Tongue (tissue), 2 donors: Measurements from ENCODE around the gene DNAJB2. TPM values are rescaled to one million over a fixed set of nuclear protein-coding genes. Genes with fewer than 3 reads are reported as not detected.
A peak's percentile ranks its signal among the peaks of the same experiment; 100 is the strongest.

Source experiments
- DNase-seq: peaks from one replicate; pipeline ENCODE4 v3.0.0-alpha.2; 2015
- total RNA-seq: library from RNA; depleted of rRNA; stranded (reverse); fragments of >200 nt; gene quantifications from one replicate; pipeline ENCODE4 v1.2.3, GENCODE V29; 2014

DNAJB2 gene
- 96.5 TPM for total RNA-seq

GRCh38 chr2:219279151-219279915 lies at the start of gene DNAJB2:
Gene DNAJB2 (plus strand): TSS chr2:219279366. CDS start chr2:219279834, 468 bp downstream.
- peak; percentile 99 for DNase-seq

DNA sequence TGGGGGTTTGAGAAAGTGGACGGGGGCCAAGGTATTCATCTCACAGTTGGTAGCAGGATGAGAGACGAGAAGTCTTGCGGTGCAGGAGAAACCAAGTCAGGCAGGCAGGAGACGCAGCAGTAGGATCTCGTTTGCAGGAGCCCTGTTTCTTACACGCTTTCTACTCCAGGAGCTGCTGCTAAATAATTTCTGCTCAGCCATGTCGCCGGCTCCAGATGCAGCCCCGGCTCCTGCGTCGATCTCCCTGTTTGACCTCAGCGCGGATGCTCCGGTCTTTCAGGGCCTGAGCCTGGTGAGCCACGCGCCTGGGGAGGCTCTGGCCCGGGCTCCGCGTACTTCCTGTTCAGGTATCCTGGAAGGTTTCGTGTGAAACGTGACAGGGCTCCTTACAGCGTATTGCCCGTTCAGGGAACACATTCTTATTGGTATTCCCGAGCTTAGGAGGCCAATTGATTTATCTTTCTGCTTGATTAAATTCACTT lies 49.1 kb upstream of the DNAJB2 start:
- no peak for DNase-seq

DNA sequence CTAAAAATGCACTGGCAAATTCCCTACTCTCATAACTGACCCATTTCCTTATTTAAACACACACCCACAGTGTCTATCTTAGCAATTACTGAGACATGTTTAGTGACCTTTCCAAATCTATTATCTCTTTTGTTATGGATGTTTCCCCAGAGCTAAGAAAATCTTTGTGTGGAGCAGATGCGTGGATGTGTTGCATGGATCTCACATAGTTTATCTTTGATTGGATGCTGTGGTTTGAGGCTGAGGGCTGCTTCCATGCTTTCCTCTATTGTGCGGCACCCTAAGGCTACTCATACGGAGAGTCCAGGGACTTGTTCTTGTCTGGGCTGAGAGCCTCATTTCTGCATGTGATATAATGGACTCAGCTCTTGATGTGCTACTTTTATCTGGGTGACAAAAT lies 44.8 kb upstream of the DNAJB2 start:
- no peak for DNase-seq

GRCh38 chr2:219243291-219243761 lies 35.8 kb upstream of the DNAJB2 start:
- DNase-seq = no peak

DNA sequence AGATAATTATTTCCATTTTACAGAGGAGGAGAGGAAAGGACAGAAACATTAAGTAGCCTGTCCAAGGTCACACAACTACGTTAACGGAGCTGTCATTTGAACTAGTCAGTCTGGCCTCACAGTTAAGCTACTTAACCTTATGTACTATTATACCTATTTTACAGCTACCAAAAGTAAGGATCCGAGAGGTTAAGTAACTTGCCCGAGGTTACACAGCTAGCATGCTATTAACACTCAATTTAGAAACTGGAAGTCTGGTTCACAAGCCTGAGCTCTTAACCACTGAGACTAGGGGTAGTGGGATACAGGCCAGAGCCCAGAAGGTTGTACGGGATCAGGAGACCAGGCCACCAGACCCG lies 34.4 kb upstream of the DNAJB2 start:
- no peak for DNase-seq

- peak; percentile 97 for DNase-seq
Observed at GRCh38 chr2:219245148-219245898, 33.8 kb upstream of the DNAJB2 start, which contains the start of the genes GLB1L and STK16. Gene GLB1L (minus strand): TSS chr2:219245444. CDS start chr2:219243573, 1,871 bp downstream. Gene STK16 (plus strand): TSS chr2:219245479. CDS start chr2:219246000, 521 bp downstream.

GRCh38 chr2:219245899-219246230 lies 33.3 kb upstream of the DNAJB2 start:
- DNase-seq = no peak

DNA sequence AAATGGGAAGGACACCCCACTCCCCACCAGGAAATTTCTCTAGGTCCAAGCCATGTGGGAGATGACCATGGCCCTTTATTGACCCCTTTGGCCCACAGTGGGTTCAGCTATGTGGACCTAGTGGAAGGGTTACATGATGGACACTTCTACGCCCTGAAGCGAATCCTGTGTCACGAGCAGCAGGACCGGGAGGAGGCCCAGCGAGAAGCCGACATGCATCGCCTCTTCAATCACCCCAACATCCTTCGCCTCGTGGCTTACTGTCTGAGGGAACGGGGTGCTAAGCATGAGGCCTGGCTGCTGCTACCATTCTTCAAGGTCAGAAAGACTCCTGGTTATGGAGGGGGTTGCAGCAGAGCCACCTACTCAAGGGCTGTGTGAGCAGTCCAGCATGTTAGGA lies 32.6 kb upstream of the DNAJB2 start:
- DNase-seq = no peak

- DNase-seq = no peak
Observed at GRCh38 chr2:219247678-219248642, 31.2 kb upstream of the DNAJB2 start.

DNA sequence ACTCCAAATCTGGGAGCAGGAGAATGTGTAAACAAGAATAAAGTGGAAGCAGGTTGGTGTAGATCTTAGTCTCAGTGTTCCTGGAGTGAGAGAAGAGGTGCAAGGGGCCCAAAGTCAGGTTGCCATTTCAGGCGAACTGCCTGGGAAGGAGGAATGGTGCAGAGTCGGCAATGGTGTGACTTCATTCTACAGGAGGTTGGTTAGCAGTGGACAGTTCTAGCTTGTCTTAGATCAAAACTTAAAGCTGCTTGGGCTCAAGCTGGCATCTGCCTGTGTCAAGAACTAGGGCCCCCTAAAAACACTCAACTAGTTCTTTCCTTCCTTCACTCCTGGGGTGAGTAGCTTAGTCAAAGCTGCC lies 30.3 kb upstream of the DNAJB2 start:
- DNase-seq = no peak

GRCh38 chr2:219249203-219249980 lies 29.8 kb upstream of the DNAJB2 start:
- peak; percentile 82 for DNase-seq

- no peak for DNase-seq
Observed at GRCh38 chr2:219250049-219250781, 29.0 kb upstream of the DNAJB2 start.

DNA sequence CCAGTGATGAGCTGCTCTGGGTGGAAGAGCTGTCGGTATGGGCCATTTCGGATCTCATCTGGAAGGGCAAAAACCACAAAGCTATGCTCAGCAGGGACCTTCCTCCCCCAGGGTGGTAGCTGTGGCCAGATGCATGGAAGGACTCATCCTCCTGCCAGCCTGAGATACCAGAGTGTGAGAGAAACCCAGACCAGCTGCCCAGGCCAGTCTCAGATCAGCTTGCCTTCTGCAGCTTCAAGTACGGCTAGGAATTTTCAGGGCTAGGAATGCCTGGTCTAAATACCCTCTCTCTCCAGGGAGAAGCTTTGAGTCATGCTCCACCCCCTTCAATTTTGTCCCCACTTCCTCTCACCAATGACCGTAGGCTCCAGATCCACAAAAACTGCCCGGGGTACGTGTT lies 27.5 kb upstream of the DNAJB2 start:
- peak; percentile 17 for DNase-seq

- no peak for DNase-seq
Observed at GRCh38 chr2:219252084-219252483, 27.1 kb upstream of the DNAJB2 start.

DNA sequence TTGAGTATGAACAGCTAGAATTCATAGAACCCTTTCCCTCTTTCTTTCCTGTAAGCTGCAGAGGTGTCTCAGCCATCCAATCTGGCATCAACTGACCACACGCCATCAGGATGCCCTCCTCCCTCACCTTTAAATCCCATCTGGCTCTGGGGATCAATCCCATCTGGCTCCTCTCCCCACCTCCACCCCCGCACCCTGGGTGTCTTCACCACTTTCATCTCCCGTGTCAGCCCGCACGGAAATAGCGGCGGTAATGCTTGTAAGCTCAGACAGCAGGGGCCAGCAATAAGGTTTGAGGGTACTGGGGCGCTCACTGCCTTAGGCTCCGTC lies 26.6 kb upstream of the DNAJB2 start:
- no peak for DNase-seq

DNA sequence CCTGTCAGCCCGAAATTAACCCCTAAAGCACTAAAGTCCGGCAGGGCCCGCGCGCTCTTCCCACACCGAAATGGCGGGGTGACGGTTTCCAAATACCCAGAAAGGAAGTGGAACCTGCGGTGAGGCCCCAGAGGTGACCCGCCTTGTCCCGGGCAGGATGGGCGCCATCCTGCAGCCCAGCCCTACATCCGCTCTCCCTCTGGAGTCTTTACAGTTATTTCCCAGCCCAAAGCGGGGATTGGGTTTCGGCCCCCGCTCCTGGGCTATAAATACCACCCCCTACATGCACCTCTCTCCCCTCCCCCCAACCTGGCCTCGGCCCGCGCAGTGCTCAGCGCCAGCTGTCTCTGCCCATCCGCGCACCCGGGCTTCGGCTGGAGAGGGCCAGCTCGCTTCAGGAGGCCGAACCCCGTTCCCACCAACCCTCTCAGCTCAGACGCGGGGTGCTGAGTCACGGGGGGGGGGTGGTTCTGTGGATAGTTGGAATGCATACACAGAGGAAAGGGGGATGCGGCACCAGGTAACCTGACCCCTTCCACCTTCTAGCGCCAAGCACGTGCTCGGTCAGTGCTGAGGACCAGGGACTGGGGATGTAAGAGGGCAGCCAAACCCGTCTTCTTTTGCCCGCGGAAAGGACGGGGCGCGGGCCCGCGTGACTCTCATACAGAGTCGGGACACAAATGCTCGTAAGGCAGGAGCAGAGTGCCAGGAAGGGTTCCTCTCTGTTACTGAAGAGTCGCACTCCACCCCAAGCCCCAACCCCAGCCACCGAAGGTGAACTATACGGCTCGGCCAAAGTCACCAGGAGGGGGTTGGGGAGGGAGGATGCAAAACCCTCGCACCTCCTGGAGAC lies 26.0 kb upstream of the DNAJB2 start, which contains the start of gene TUBA4B:
Gene TUBA4B (plus strand): TSS at position 344 of the 853 bp plus-strand sequence. CDS start 165 bp downstream, at position 509.
- peak; percentile 86 for DNase-seq

DNA sequence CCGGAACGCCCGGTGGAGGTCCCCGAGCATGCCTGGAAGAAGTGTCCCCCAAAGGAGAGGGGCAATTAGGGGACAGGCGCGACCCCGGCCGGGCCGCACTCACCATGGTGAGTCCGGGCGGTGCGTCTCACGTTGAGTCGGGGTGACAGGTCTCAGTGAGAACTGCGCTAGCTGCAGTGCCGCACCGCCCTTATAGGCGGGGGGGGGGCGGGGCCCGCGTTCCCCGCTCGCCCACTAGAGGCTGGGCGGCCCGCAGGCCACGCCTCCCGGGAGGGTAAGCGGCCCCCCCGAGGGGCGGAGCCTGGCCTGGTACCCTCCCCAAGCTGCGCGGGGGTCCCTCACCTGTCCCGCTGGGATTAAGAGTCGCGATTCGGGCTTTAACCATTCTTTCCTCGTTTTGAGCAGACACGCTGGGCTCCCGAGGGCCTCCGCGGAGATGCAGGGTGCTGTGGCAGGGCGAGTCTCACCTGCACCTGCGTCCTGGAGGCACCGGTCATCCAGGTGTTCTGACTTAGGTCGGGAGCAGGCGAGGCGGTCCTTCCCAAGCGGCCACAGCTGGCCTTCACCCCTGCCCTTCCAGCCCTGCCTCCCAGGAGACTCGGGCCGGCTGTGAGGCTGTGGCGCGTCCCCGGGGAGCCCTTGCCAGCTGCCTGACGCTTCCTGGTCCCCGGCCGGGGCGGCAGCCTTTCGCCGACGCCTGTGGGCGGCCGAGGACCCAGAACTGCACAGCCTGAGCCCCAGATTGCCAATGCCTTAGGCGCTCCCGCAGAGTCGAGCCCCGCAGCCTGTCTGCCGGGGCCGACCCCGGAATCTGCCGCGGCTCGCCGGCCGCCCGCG lies 25.2 kb upstream of the DNAJB2 start, which contains the start of gene TUBA4A:
Gene TUBA4A (minus strand): TSS at position 166 of the 837 bp plus-strand sequence. CDS start 60 bp downstream, at position 106.
- peak; percentile 81 for DNase-seq

DNA sequence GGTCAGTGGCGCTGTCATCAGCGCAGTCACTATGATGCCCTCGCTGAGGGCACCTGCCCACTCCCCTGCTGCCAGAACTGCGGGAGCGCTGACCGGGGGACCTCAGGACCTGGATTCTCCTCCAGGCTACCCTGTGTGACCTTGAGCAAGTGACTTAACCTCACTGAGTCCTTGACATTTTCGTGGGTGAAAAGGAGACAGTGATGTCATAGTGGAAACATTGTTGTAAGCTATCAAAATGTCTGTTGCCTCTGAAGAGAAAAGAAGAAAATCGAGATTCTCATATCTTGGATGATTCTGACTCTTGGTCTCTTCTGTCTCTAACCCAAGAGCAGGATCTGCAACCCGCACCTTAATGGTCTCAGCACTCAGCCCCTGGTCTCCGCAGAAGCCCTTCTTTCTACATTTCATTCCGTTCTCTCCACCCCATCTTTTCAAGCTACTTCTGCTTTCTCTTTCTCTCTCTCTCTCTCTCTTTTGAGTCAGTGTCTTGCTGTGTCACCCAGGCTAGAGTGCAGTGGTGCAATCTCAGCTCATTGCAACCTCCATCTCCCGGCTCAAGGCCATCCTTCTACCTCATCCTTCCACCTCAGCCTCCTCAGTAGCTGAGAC lies 24.5 kb upstream of the DNAJB2 start:
- no peak for DNase-seq
